Measurements from ENCODE around the gene CXADR. TPM values are rescaled to one million over a fixed set of nuclear protein-coding genes. Genes with fewer than 3 reads are reported as not detected.

Gene CXADR
- total RNA-seq, 1 experiment from 2014 or later, result 119 TPM

DNA sequence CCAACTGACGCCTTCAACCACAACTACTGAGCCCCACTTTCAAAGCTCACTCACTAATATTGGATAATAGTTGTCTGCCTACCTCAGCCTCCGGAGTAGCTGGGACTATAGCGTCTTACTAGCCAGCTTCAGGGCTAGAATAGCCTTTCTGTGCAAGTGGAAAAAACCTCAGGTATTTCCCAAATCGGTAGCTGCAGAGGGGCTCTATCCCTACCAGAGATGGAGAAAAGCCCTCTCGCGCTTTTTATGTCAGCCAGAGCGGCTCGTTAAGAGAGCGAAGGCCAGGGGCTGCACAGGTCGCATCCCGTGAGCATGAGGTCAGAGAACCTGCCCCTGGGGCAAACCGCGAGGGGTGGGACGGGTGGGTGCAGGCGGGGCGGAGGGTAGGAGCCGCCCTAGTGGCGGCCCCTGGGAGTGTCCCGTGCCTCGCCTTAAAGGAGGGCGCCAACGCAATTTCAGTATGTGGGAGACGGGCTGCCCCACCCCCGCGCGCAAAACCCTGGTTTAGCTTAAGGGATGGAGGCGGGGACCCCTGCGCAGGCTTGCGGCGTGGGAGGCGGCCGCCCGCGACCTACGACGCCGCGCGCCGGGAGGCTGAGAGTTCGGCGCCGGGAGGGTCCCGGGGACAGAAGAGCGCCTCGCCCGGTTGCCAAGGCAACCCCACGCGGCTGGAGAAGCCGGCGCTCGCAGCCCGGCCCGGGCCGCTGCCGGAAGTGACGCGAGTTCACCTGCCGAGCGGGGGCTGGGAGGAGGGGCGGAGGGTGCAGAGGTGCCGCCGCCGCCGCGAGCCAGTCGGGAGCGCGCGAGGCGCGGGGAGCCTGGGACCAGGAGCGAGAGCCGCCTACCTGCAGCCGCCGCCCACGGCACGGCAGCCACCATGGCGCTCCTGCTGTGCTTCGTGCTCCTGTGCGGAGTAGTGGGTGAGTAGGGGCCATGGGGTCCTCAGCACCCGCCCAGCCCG, at the start of gene CXADR (continued):
- TF ChIP-seq ZNF138 (CRISPR knock-in tag; conservative IDR thresholded peaks at IDR 0.05) (no peak), NFE2L1 (CRISPR knock-in tag; IDR thresholded peaks at IDR 0.05) (0 out of 2 replicates have a peak, but pooled peaks have one; percentile 45), RORB (CRISPR knock-in tag; IDR thresholded peaks at IDR 0.05) (no peak), ZNF232 (CRISPR knock-in tag; IDR thresholded peaks at IDR 0.05) (no peak), TEAD1 (CRISPR knock-in tag; IDR thresholded peaks at IDR 0.05) (no peak), TEAD4 (CRISPR knock-in tag; IDR thresholded peaks at IDR 0.05) (no peak), CREB1 (CRISPR knock-in tag; IDR thresholded peaks at IDR 0.05) (no peak), PRRX2 (CRISPR knock-in tag; IDR thresholded peaks at IDR 0.05) (no peak), ZNF263 (CRISPR knock-in tag; IDR thresholded peaks at IDR 0.05; ENCODE audit: low read depth) (no peak), HMGA2 (CRISPR knock-in tag; IDR thresholded peaks at IDR 0.05) (no peak), ZNF396 (CRISPR knock-in tag; IDR thresholded peaks at IDR 0.05; ENCODE audit: borderline replicate concordance) (no peak)
- TF ChIP-seq, protein P1, sequence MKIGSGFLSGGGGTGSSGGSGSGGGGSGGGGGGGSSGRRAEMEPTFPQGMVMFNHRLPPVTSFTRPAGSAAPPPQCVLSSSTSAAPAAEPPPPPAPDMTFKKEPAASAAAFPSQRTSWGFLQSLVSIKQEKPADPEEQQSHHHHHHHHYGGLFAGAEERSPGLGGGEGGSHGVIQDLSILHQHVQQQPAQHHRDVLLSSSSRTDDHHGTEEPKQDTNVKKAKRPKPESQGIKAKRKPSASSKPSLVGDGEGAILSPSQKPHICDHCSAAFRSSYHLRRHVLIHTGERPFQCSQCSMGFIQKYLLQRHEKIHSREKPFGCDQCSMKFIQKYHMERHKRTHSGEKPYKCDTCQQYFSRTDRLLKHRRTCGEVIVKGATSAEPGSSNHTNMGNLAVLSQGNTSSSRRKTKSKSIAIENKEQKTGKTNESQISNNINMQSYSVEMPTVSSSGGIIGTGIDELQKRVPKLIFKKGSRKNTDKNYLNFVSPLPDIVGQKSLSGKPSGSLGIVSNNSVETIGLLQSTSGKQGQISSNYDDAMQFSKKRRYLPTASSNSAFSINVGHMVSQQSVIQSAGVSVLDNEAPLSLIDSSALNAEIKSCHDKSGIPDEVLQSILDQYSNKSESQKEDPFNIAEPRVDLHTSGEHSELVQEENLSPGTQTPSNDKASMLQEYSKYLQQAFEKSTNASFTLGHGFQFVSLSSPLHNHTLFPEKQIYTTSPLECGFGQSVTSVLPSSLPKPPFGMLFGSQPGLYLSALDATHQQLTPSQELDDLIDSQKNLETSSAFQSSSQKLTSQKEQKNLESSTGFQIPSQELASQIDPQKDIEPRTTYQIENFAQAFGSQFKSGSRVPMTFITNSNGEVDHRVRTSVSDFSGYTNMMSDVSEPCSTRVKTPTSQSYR (CRISPR knock-in tag; IDR thresholded peaks at IDR 0.05), result no peak
- TF ChIP-seq, protein P2, sequence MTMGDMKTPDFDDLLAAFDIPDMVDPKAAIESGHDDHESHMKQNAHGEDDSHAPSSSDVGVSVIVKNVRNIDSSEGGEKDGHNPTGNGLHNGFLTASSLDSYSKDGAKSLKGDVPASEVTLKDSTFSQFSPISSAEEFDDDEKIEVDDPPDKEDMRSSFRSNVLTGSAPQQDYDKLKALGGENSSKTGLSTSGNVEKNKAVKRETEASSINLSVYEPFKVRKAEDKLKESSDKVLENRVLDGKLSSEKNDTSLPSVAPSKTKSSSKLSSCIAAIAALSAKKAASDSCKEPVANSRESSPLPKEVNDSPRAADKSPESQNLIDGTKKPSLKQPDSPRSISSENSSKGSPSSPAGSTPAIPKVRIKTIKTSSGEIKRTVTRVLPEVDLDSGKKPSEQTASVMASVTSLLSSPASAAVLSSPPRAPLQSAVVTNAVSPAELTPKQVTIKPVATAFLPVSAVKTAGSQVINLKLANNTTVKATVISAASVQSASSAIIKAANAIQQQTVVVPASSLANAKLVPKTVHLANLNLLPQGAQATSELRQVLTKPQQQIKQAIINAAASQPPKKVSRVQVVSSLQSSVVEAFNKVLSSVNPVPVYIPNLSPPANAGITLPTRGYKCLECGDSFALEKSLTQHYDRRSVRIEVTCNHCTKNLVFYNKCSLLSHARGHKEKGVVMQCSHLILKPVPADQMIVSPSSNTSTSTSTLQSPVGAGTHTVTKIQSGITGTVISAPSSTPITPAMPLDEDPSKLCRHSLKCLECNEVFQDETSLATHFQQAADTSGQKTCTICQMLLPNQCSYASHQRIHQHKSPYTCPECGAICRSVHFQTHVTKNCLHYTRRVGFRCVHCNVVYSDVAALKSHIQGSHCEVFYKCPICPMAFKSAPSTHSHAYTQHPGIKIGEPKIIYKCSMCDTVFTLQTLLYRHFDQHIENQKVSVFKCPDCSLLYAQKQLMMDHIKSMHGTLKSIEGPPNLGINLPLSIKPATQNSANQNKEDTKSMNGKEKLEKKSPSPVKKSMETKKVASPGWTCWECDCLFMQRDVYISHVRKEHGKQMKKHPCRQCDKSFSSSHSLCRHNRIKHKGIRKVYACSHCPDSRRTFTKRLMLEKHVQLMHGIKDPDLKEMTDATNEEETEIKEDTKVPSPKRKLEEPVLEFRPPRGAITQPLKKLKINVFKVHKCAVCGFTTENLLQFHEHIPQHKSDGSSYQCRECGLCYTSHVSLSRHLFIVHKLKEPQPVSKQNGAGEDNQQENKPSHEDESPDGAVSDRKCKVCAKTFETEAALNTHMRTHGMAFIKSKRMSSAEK (CRISPR knock-in tag; IDR thresholded peaks at IDR 0.05; ENCODE audit: borderline replicate concordance), result no peak
- TF ChIP-seq, protein P3, sequence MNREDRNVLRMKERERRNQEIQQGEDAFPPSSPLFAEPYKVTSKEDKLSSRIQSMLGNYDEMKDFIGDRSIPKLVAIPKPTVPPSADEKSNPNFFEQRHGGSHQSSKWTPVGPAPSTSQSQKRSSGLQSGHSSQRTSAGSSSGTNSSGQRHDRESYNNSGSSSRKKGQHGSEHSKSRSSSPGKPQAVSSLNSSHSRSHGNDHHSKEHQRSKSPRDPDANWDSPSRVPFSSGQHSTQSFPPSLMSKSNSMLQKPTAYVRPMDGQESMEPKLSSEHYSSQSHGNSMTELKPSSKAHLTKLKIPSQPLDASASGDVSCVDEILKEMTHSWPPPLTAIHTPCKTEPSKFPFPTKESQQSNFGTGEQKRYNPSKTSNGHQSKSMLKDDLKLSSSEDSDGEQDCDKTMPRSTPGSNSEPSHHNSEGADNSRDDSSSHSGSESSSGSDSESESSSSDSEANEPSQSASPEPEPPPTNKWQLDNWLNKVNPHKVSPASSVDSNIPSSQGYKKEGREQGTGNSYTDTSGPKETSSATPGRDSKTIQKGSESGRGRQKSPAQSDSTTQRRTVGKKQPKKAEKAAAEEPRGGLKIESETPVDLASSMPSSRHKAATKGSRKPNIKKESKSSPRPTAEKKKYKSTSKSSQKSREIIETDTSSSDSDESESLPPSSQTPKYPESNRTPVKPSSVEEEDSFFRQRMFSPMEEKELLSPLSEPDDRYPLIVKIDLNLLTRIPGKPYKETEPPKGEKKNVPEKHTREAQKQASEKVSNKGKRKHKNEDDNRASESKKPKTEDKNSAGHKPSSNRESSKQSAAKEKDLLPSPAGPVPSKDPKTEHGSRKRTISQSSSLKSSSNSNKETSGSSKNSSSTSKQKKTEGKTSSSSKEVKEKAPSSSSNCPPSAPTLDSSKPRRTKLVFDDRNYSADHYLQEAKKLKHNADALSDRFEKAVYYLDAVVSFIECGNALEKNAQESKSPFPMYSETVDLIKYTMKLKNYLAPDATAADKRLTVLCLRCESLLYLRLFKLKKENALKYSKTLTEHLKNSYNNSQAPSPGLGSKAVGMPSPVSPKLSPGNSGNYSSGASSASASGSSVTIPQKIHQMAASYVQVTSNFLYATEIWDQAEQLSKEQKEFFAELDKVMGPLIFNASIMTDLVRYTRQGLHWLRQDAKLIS (CRISPR knock-in tag; IDR thresholded peaks at IDR 0.05; ENCODE audit: borderline replicate concordance), result no peak
- TF ChIP-seq, protein P4, sequence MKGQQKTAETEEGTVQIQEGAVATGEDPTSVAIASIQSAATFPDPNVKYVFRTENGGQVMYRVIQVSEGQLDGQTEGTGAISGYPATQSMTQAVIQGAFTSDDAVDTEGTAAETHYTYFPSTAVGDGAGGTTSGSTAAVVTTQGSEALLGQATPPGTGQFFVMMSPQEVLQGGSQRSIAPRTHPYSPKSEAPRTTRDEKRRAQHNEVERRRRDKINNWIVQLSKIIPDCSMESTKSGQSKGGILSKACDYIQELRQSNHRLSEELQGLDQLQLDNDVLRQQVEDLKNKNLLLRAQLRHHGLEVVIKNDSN (CRISPR knock-in tag; IDR thresholded peaks at IDR 0.05), result no peak

Data from WTC11 (cell line).